CD4-positive, alpha-beta T cell treated with Interleukin-6 for 4 hours (primary cell): ENCODE measurements around the gene A2ML1.
A peak's percentile ranks its signal among the peaks of the same experiment; 100 is the strongest.
"Not testable (repeated sequence)": the region's sequence is repeated elsewhere in the genome, so short reads cannot be mapped to it uniquely, and the experiment has no call there.

Experiments used
- DNase-seq: peaks from one replicate; pipeline ENCODE4 v3.0.0-alpha.2; 2020; ENCODE audit warnings: mixed read lengths

A2ML1 gene

DNA sequence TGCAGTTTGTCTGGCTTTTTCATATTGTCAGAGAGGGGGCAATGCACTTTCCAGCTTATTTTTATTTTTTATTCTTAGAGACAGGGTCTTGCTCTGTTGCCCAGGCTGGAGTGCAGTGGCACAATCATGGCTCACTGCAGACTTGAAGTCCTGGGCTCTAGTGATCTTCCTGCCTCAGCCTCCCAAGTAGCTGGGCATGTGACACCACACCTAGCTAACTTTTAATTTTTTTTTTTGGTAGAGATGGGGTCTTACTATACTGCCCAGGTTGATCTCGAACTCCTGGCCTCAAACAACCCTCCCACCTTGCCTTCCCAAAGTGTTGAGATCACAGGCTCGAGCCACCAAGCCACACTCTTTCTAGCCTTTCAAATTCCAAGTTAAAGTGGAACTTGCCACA is 3.9 kb upstream of the A2ML1 start:
- no peak for DNase-seq

DNA sequence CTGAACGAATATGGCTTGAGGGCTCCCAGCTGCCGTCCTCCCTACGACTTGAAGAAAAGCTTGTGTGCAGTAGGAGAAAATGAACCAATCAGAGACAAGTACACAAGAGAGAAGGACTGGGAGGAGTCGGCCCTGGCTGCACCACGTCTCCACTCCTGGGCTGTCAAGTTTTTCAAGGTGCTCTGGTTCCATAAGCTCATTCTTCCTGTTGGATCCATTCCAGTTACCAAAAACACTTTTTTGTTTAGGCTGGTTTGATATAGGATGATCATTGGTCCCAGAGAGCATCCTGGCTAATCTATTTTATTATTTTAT is 2.8 kb upstream of the A2ML1 start:
- no peak for DNase-seq

DNA sequence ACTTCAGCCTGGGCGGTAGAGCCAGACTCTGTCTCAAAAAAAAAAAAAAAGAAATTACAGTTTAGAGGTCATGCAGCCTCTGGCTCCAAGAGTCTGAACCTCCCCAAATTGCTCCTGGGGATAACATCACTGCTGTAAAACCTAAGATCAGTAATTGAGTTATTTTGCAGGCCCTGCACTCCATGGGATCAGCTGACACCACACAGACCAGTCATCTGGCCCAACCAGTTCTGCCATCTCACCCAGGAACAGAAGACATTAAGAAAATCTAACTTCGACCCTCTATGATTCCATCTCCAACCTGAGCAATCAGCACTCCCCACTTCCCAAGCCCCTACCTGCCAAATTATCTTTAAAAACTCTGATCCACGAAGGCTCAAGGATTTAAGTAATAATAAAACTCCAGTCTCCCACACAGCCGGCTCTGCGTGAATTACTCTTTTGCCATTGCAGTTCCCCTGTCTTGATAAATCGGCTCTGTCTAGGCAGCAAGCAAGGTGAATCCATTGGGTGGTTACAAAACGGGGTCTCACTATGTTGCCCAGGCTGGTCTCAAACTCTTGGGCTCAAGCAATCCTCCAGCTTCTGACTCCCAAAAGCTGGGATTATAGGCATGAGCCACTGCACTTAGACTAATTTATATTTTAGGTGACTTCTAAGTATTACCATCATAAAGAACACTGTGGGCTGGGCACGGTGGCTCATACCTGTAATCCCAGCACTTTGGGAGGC is 1.6 kb upstream of the A2ML1 start:
- not testable (repeated sequence) for DNase-seq

DNA sequence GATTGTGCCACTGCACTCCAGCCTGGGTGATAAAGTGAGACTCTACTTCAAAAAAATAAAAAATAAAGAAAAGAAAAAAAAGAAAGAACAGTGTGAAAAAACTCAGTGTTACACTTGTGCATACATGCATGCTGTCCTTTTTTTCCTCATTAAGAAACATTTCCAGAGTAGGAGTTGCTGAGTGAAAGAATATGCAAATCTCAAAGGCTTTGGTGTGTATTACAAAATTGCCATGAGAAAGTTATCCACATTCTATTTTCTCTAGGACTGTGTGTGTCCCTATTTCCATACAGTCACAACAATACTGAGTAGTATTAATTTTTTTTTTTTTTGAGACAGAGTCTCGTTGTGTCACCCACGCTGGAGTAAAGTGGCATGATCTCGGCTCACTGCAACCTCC is 830 bp upstream of the A2ML1 start:
- no peak for DNase-seq

DNA sequence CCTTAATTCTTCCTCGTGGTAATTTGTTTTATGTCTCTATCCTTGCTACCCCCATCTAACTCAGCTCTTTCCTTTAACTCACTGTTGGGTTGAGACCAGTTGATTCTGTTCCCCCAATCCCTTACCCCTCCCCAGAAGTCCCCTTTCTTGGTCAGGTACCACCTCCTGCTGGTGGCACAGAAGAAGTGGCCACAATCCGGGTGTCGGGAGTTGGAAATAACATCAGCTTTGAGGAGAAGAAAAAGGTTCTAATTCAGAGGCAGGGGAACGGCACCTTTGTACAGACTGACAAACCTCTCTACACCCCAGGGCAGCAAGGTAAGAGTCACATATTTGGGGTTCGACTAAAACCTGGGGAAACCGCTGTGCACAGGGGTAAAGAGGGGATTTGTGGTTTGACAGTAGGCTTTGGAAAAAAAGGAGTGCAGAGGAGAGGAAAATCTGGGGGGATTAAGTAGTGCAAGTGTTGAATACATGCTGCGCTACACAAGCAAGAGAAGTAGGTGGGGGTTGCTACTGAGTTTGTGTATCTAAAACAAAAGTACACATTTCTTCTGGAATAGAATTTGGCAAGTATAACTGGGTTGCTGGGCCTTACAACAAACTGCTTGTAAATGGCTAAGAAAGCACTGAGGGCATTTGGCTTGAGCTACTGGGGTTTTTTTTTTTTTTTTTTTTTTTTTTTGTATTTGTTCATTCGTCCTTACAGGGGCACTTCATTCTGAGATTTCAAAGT is 1.3 kb downstream of the A2ML1 start:
- DNase-seq, result peak; percentile 12

DNA sequence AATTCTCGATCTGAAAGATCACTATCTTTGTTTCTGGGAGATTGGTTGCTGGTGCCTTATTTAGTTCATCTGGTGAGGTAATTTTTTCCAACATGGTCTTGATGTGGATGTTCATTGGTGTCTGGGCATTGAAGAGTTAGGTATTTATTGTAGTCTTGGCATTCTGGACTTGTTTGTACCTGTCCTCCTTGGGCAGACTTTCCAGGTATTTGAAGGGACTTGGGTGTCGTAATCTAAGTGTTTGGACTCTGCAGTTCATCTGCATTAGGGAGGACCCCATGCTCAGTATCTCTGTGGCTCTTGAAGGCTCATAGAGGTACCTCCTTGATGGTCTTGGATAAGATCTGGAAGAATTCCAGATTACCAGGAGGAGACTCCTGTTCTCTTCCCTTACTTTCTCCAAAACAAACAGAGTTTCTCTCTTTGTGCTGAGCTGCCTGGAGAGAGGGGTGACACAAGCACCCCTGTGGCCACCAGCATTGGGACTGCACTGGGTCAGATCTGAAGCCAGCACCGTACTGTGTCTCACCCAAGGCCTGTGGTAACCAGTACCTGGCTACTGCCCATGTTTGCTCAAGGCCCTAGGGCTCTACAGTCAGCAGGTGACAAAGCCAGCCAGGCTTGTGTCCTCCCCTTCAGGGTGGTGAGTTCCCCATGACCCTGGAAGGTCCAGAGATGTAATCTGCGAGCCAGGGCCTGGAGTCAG is 5.3 kb downstream of the A2ML1 start:
- DNase-seq, result no peak

DNA sequence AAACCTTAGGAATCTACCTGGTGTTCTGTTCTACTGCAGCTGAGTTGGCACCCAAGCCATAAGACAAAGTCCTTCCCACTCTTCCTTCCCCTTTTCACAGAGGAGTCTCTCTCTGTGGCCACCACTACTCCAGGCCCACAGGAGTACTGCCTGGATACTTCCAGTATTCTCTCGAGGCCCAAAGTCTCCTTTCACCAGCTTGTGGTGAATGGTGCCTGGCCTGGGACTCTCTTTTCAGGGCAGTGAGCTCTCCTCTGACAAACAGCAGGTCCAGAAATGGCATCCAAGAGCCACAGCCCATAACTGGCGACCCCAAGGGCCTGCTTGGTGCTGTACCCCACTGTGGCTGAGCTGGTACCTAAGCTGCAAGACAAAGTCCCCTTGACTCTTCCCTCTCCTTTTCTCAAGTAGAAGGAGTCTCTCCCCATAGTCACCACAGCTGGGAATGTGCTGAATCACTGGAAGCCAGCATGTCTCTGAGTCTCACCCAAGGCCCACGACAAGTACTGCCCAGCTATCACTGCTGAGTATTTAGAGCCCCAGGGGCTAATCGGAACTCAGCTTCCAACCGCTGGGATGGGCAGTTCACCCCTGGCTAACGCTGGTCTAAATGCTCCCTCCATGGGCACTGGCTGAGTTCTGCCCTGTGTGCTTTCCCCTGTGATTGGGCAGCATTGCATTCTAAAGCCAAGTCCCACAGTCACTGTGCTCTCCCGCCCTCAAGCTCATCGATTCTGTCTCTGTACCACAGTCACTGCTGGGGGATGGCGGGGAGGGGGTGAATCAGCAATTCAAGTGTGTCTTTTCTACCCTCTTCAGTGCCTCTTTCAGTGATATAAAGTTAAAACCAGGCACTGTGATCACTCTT is 6.1 kb downstream of the A2ML1 start:
- no peak for DNase-seq

DNA sequence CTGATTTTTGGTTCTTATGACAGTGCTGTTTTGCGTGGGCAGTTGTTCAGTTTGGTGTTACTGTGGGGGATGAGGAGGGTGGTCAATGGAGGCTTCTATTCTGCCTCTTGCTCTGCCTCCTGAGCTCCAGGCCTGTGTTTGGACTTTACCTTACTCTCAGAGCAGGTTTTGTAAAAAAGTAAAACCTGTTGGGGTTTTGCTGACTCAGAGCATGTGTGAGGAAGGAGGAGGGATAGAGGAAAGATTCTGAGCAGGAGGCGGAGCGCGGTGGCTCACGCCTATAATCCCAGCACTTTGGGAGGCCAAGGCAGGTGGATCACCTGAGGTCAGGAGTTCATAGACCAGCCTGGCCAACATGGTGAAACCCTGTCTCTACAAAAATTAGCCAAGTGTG is 6.7 kb downstream of the A2ML1 start:
- DNase-seq, result no peak

DNA sequence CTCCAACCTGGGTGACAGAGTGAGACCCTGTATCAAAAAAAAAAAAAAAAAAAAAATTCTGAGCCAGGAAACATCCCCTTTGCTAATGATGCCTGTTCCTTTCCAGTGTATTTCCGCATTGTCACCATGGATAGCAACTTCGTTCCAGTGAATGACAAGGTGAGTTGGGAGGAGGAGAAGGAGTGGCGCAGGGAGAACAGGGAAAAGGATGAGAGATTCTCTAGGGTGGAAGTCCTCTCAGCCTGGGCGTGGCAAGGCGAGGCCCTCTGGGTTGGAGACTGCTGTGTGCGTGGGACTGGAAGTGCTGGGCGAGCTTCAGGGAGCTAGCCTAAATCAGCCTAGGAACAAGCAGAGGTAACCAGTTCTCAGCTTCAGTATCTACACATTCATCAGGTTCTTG is 7.2 kb downstream of the A2ML1 start:
- DNase-seq, result no peak

DNA sequence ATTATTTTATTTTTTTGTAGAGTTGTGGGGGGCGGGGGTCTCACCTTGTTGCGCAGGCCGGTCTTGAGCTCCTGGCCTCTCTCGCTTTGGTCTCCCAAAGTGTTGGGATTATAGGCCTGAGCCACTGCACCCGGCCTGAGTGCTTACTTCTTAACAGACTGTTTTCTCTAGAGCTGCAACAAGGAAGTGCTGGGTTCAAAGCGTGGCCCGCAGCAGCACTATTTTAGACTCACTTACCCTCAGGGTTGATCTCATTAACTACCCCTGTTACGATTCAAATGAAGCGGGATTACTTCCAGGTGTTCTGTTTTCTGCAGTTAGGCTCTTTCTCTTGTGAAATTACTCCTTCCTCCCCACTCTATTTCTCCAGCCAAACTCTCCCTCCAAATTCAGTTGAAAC is 8.7 kb downstream of the A2ML1 start:
- no peak for DNase-seq

DNA sequence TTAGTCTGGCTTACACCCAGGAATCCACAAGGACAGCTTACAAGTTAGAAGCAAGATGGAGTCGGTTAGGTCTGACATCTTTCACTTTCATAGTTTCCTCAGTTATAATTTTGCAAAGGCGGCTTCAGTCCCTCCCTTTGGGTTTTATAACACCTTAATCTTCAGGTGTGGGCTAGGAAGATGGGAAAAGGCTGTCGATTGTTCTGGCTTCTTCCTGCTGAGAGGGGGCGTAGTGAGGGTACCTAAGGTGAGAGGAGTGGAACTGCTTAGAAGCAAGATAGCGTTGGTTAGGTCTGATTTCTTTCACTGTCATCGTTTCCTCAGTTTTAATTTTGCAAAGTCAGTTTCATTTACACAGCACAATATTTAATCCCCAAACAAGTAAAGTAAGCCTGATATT is 10.1 kb downstream of the A2ML1 start:
- no peak for DNase-seq

DNA sequence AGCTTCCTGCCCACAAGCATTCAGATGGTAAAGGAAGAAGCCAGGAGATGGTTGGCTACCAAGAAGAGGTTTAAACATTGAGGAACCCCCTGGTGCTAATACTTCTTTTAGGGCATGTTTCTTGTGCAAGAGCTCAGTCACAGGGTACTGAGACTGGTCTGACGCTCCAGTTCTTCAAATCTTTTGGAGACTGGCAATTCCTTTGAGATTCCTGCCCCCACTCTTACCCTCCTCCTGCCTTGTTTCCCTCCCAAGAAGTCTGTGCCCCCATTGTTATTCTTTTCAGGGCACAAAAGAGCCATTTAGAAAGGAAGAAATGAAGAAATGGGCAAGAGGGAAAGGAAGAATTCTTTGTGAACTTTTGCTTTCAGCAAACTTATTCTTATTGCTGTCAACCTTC is 11.8 kb downstream of the A2ML1 start:
- DNase-seq, result no peak

DNA sequence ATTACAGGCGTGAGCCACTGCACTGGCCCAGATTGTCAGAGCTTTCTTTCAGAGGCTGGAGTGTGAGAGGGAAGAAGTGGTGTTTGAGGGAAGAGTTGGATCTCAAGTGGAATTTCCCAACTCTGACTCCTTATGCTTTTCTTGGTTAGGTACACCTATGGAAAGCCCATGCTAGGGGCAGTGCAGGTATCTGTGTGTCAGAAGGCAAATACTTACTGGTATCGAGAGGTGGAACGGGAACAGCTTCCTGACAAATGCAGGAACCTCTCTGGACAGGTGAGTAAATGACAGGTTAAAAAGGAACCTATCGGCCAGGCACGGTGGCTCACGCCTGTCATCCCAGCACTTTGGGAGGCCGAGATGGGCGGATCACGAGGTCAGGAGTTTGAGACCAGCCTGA is 14.9 kb downstream of the A2ML1 start:
- DNase-seq, result no peak

DNA sequence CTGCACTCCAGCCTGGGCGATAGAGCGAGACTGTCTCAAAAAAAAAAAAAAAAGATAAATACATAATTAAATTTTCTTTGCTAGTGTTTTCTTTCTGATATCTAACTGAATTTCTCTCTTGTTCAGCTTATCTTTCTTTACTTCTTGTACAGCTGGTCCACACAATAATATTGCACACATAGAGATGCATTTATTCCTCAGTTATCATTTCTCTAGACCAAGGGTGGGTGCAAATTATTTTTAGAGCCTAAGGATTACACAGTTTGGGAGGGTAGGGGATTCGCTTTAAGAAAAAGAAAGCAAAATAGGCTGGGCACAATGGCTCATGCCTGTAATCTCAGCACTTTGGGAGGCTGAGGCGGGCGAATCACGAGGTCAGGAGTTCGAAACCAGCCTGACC is 17.9 kb downstream of the A2ML1 start:
- DNase-seq, result no peak

DNA sequence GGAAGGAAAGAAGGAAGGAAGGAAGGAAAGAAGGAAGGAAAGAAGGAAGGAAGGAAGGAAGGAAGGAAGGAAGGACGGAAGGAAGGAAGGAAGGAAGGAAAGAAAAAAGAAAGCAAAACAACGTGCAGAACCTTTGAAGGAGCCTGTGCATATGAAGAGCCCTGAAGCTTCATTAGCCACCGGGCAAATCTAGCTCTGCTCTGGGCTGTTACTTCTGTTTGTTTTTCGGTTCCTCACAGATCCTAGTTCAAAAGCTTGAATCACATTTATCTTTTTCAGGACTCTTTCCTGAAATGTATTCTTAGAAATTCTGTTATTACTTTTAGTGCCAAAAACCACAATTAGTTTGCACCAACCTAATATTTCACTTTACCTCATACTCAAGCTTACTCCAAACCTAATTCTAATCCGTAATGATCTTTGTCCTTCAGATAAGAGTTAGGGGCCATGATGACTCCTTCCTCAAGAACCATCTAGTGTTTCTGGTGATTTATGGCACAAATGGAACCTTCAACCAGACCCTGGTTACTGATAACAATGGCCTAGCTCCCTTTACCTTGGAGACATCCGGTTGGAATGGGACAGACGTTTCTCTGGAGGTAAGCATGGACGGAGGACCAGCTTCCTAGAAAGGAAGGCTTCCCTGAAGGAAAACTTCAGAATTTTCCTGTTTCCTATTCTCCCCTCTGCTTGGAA is 18.7 kb downstream of the A2ML1 start:
- no peak for DNase-seq

DNA sequence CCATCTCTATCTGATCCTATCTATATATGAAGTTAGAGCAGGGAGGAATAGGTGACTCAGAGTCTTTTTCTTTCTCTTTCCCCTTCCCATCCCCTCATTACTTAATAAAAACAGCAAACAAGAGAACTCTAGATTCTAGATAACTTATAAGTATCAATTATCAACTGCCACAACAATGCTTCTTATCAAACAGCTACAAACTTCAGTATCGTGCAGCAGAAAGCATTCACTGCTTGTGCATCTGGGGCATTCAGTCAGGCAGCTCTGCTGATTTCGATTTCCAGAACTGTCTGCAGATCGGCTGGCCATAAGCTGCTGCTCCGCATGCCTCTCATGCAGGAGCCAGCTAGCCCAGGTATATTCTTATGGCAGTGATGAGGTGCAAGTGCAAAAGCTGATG is 19.4 kb downstream of the A2ML1 start:
- DNase-seq, result no peak

DNA sequence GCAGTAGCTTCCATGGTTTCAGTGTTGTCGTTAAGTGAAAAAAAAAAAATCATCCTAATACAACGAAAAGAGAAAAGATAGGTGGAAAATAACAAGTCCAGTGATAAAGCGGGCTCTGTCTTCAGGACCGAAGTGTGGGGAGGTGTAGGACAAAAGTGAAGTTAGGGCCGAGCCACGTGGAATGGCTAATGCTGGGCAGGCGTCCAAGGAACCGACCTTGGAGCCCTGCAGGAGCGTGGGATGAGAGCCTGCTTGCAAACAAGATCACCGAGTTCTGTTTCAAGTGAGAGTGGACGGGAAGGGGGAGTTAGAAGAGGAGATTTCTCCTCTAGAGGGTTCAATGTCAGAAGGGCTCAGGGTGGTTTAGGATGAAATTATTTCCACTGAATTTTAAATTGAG is 22.2 kb downstream of the A2ML1 start:
- no peak for DNase-seq

DNA sequence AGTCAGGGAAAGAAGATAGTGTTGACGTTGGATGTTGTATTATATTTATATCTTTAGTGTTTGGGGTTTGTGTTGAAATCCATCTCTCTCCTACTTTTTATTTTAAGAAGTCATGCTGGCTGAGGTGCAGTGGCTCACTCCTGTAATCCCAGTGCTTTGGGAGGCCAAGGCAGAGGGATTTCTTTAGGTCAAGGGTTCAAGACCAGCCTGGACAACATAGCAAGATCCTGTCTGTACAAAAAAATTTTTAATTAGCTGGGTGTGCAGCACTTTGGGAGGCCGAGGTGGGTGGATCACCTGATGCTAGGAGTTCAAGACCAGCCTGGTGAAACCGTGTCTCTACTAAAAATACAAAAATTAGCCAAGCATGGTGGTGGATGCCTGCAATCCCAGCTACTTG is 23.9 kb downstream of the A2ML1 start:
- DNase-seq, result no peak

DNA sequence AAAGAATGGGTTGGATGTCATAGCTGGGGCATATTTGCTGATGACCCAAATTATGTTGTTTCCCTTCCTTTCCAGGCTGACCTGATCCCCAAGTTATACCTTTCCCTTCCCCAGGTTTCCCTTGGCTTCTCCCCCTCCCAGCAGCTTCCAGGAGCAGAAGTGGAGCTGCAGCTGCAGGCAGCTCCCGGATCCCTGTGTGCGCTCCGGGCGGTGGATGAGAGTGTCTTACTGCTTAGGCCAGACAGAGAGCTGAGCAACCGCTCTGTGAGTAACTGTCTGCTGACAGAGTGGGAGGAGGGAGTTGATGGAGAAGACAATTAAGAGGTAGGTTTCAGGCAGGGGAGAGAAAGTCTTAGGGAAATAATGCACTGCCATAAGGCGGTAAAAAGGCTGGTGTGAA is 25.0 kb downstream of the A2ML1 start:
- no peak for DNase-seq

DNA sequence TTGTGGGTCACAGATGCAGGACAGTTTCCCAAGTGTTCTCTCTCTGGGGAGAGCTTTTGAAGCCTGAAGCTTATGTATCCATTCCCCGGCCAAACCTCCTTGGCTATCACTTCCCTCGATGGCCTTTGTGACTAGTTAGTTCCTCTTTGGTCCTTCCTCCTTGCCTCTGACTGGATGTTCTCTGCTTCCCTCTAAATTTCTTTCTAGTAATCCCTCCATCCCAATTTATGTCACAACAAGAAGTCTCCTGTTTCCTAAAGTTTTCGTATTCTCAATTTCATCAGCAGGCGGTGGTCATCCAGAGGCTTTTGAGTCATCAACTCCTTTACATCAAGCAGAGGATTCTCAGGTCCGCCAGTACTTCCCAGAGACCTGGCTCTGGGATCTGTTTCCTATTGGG is 27.5 kb downstream of the A2ML1 start:
- DNase-seq, result no peak

DNA sequence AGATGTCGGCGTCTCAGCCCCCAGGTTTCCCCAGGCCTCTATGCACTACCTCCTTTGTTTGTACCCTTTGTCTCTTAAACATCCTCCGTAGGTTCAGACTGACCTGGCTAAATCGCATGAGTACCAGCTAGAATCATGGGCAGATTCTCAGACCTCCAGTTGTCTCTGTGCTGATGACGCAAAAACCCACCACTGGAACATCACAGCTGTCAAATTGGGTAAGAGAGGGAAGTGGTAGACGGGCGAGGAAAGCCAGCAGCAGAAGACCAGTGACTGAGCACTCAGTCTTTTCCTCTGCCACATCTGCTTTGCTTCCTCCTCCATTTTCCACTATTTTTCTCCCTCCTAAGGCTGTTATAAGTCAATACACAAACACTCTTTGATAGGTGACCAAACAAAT is 29.7 kb downstream of the A2ML1 start:
- no peak for DNase-seq

DNA sequence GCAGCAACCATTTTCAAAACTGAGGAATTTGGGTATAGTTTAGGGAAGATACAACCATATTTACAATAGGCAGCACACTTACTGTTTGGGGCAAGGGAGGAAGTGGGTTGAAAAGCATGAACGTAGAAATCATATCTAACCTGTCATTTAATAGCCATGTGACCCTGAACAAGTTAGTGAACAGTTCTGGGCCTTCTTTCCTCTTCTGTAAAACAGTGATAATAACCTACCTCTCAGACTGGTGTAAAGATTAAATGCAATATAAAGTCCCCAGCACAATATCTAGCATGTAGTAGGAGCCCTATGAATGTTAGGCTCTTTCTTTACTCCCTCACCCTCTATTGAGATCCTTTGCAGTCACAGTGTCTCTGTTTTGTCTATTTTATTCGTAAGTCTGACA is 33.5 kb downstream of the A2ML1 start:
- DNase-seq, result no peak

DNA sequence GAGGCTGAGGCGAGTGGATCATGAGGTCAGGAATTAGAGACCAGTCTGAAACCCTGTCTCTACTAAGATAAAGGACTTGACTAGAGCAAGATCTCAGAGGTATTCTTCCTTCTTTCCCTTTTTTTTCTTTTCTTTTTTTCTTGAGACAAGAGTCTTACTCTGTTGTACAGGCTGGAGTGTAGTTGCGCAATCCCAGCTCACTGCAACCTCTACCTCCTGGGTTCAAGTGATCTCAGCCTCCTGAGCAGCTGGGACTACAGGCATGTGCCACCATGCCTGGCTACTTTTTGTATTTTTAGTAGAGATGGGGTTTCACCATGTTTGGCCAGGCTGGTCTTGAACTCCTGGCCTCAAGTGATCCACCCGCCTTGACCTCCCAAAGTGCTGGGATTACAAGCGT is 37.0 kb downstream of the A2ML1 start:
- not testable (repeated sequence) for DNase-seq
